Pancreas (tissue), 10 donors: ENCODE data around the gene EFNA5. TPM values are rescaled to one million over a fixed set of nuclear protein-coding genes. Genes with fewer than 3 reads are reported as not detected.

ENCODE experiments used
- ATAC-seq, 4 donors: fragments of 200-7000 bp; cut with Tn5 transposase; one replicate each; pipeline versions ENCODE4 v1.8.0 to v1.9.1; 2020; ENCODE audit warnings: mild to moderate bottlenecking in 4 of 4, moderate library complexity in 4 of 4
- DNase-seq, 6 donors: peaks; one replicate each; pipeline ENCODE4 v3.0.0-alpha.2; 2020
- FAIRE-seq: peaks from 2 replicates; lab custom pipeline; 2012; peaks lifted over from hg19 to GRCh38; lab: Jason Lieb, UNC
- H3K27ac ChIP-seq, 4 donors: fragments of 200-600 bp; sonication (generic); 1 replicate in 3 of 4; 2 replicates in 1 of 4; pipeline versions ENCODE4 v1.5.0 to v1.8.0; 2020
- H3K27me3 ChIP-seq, 4 donors: fragments of 200-600 bp; one replicate each; pipeline ENCODE4 v1.8.0; 2021
- H3K36me3 ChIP-seq, 3 donors: fragments of 200-600 bp; sonication (generic) in 1 of 3; one replicate each; pipeline versions ENCODE4 v1.5.0 to v1.8.0; 2020 to 2021
- H3K4me1 ChIP-seq, 3 donors: fragments of 200-600 bp; one replicate each; pipeline ENCODE4 v1.8.0; 2021
- H3K4me3 ChIP-seq, 4 donors: fragments of 200-600 bp; sonication (generic) in 2 of 4; one replicate each; pipeline versions ENCODE4 v1.5.0 to v1.8.0; 2020 to 2021
- H3K9me3 ChIP-seq, 4 donors: fragments of 200-600 bp; one replicate each; pipeline ENCODE4 v1.8.0; 2021
- WGBS, 2 donors: extraction: QIAGEN DNeasy Blood & Tissue Kit; methylation state at CpG; one replicate each; pipeline ENCODE4 v1.1.7; 2013; 5-methylcytosine and 5-hydroxymethylcytosine counted together
- intact Hi-C, 3 donors: fragments of 100-400 bp; cut with DNase I; formaldehyde crosslinking; loops; one replicate each; pipeline versions ENCODE4 v1.11.1 to v1.14.2; 2022
- polyA plus RNA-seq, 2 donors: library from polyadenylated mRNA; stranded (reverse); fragments of 200-250 nt; gene quantifications; one replicate each; pipeline ENCODE4 v1.2.3, GENCODE V29; 2013
- total RNA-seq, 6 donors: library from RNA; stranded (reverse); fragmentation: NEBNext Ultra II Directional in 4 of 6; extraction: Animal tissue kit (Norgen Biotek cat#: 25700) in 4 of 6; gene quantifications; one replicate each; pipeline versions ENCODE4 v1.2.1 to v1.2.4, GENCODE V29; 2021 to 2023
- TF ChIP-seq, protein P1 (sequence below), 4 donors: fragments of 200-600 bp; sonication (generic) in 3 of 4; IDR thresholded peaks; one replicate each; pipeline versions ENCODE4 v1.5.0 to v1.8.0; 2021; ENCODE audit warnings: antibody characterized with exemption in 4 of 4
- donor health status: healthy with polysubstance abuse.
- donor health status: DM: no; HTN: no; CAD: no; lungs with moderate emphysema.
- donor health status: DM: no; HTN: no; CAD: no.
- donor health status: control.
- donor health status: control.
- donor health status: Bipolar disorder and iron deficiency.
- donor health status: DM: yes; HTN: yes; CAD: no.
- donor health status: DM: no; HTN: no; CAD: no.
- donor health status: DM: no; HTN: no; CAD: no.
- donor health status: DM: yes; HTN: yes; CAD: no.

EFNA5 gene
- total and polyA plus RNA-seq, 8 donors = 0.23 to 3.8 (median 2.1) TPM

DNA sequence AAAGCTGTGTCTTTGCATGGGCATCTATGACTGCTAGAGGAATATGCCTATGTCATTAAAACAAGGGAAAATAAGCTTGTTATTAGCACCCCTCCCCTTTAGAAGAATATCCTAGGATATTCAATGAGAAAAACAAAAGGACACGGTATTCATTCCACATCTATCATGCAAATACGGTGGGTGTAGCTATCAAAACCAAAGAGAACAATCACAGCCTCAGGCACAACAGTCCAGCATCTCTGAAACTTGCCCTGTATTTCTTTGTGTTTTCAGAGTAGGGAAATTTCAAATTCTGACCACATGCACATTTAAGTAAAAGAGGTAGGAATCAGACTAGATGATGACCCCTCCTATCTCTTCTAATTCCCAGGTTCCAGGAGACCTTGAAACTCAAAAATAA, 209.9 kb downstream of the EFNA5 start:
- Histone ChIP-seq H3K36me3 (no peaks in the 10 kb centered on the region), H3K4me1 (no peaks in the 10 kb centered on the region), H3K4me3 (no peak overlapping the region), H3K27me3 (no peaks in the 10 kb centered on the region), H3K27ac (no peak overlapping the region), H3K9me3 (no peaks in the 10 kb centered on the region)
- ATAC-seq (no peak), DNase-seq (no peak), FAIRE-seq (no peak)
- intact Hi-C loops = no loop called here
- 67 to 79% methylated on average over 2 of the region's 2 CpGs for WGBS, 2 donors
- TF ChIP-seq, protein P1, sequence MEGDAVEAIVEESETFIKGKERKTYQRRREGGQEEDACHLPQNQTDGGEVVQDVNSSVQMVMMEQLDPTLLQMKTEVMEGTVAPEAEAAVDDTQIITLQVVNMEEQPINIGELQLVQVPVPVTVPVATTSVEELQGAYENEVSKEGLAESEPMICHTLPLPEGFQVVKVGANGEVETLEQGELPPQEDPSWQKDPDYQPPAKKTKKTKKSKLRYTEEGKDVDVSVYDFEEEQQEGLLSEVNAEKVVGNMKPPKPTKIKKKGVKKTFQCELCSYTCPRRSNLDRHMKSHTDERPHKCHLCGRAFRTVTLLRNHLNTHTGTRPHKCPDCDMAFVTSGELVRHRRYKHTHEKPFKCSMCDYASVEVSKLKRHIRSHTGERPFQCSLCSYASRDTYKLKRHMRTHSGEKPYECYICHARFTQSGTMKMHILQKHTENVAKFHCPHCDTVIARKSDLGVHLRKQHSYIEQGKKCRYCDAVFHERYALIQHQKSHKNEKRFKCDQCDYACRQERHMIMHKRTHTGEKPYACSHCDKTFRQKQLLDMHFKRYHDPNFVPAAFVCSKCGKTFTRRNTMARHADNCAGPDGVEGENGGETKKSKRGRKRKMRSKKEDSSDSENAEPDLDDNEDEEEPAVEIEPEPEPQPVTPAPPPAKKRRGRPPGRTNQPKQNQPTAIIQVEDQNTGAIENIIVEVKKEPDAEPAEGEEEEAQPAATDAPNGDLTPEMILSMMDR (IDR thresholded peaks at IDR 0.05) = no peak

GRCh38 chr5:107459605-107460004, 211.1 kb downstream of the EFNA5 start:
- 92 to 93% methylated on average over 3 of the region's 3 CpGs for WGBS, 2 donors
- FAIRE-seq (no peak), DNase-seq (no peak), ATAC-seq (no peak)
- no peaks in the 10 kb centered on the region for H3K27me3 ChIP-seq
- H3K9me3 ChIP-seq = no peaks in the 10 kb centered on the region
- TF ChIP-seq, protein P1 (IDR thresholded peaks at IDR 0.05) = no peak
- no peak overlapping the region for H3K27ac ChIP-seq
- no peaks in the 10 kb centered on the region for H3K36me3 ChIP-seq
- no peaks in the 10 kb centered on the region for H3K4me1 ChIP-seq
- H3K4me3 ChIP-seq = no peak overlapping the region
- intact Hi-C loops = loop anchor here in 1 of 3 donors (5.0 kb wide), 1 partner anchor 203 kb away; no protein-coding TSS in a partner anchor

DNA sequence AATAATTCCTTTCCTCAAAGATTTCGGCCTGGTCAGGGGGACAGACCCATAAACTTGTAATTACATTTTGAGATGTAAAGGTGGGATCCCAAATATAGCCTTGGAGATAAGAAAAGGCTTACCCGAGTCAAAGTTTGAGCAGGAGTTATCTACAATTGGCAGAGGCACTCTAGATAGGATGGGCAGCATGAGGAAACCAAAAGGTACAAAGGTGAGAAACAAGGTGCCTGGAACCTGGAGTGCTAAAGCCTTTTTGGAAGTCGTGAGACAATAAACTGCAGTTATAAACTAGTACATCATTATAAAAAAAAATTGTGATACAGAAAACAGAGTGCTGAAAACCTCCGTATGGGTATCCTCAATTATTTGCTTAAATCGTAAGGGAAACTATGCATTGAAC, 212.4 kb downstream of the EFNA5 start:
- intact Hi-C loops = loop anchor here in 1 of 3 donors (5.0 kb wide), 1 partner anchor 204 kb away; no protein-coding TSS in a partner anchor
- DNase-seq (no peak), ATAC-seq (no peak), FAIRE-seq (no peak)
- WGBS, 2 donors = 66 to 73% methylated on average over 5 of the region's 5 CpGs
- Histone ChIP-seq H3K27me3 (no peaks in the 10 kb centered on the region), H3K4me1 (no peaks in the 10 kb centered on the region), H3K27ac (no peak overlapping the region), H3K4me3 (no peak overlapping the region), H3K9me3 (no peaks in the 10 kb centered on the region), H3K36me3 (no peaks in the 10 kb centered on the region)
- TF ChIP-seq, protein P1 (IDR thresholded peaks at IDR 0.05) = no peak

DNA sequence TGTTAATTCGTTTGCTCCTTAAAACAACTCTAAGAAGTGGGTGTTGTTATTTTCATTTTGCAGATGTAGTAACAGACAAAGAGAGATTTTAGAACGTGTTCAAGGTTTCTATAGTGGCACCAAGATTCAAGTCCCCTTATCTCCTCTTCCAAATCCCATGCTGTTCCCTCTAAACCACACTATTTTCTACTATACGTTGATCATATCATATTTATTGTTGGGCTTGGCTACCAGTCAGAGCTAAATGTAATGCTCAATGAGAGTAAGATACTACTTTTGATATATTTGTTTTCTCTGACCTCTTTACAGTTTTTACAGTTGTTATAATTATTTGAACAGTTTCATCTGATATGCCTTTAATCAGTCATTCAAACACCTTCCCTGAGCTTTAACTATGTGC, 212.9 kb downstream of the EFNA5 start:
- no peak for ATAC-seq
- Histone ChIP-seq H3K27ac (no peak overlapping the region), H3K9me3 (no peaks in the 10 kb centered on the region), H3K4me1 (no peaks in the 10 kb centered on the region), H3K36me3 (no peaks in the 10 kb centered on the region), H3K4me3 (no peak overlapping the region), H3K27me3 (no peaks in the 10 kb centered on the region)
- FAIRE-seq = no peak
- TF ChIP-seq, protein P1 (IDR thresholded peaks at IDR 0.05) = no peak
- intact Hi-C loops = loop anchor here in 1 of 3 donors (5.0 kb wide), 1 partner anchor 204 kb away; no protein-coding TSS in a partner anchor
- no peak for DNase-seq
- 48 to 76% methylated on average over 3 of the region's 3 CpGs for WGBS, 2 donors

GRCh38 chr5:107457138-107457537, 213.6 kb downstream of the EFNA5 start:
- no peaks in the 10 kb centered on the region for H3K4me1 ChIP-seq
- intact Hi-C loops = loop anchor here in 1 of 3 donors (5.0 kb wide), 1 partner anchor 205 kb away; no protein-coding TSS in a partner anchor
- DNase-seq = no peak
- ATAC-seq = no peak
- FAIRE-seq = no peak
- H3K27me3 ChIP-seq = no peaks in the 10 kb centered on the region
- no peaks in the 10 kb centered on the region for H3K9me3 ChIP-seq
- WGBS, 2 donors = 80 to 85% methylated on average over 3 of the region's 3 CpGs
- no peaks in the 10 kb centered on the region for H3K36me3 ChIP-seq
- TF ChIP-seq, protein P1 (IDR thresholded peaks at IDR 0.05) = no peak
- H3K27ac ChIP-seq = no peak overlapping the region
- no peak overlapping the region for H3K4me3 ChIP-seq
